CD14-positive monocyte (primary cell): Measurements from ENCODE around the gene SLC38A6. TPM values are rescaled to one million over a fixed set of nuclear protein-coding genes. Genes with fewer than 3 reads are reported as not detected.

Source experiments
- DNase-seq, 3 donors: peaks; one replicate each; pipeline ENCODE4 v3.0.0-alpha.2; 2011 to 2022
- H2AFZ ChIP-seq: 2 replicates; pipeline ENCODE4 v1.6.0; 2012; ENCODE audit warnings: mild to moderate bottlenecking, low read depth, low read length, inconsistent platforms; ENCODE audit not compliant: insufficient read depth, poor library complexity, severe bottlenecking
- H3K27ac ChIP-seq, 2 donors: 1 replicate in 1 of 2; 2 replicates in 1 of 2; pipeline ENCODE4 v1.5.1; 2012 to 2013; ENCODE audit warnings: low read length in 2 of 2, control low read depth in 1 of 2, inconsistent platforms in 1 of 2, low read depth in 1 of 2, mild to moderate bottlenecking in 1 of 2
- H3K27me3 ChIP-seq, 2 donors: one replicate each; pipeline versions ENCODE4 v1.6.0 to v1.6.1; 2011 to 2013; ENCODE audit warnings: low read length in 2 of 2; ENCODE audit not compliant: control insufficient read depth in 2 of 2, insufficient read depth in 2 of 2
- H3K36me3 ChIP-seq, 2 donors: replicated peaks in 1 of 2; 1 replicate in 1 of 2; 2 replicates in 1 of 2; pipeline versions ENCODE4 v1.5.1 to v1.6.1; 2012 to 2013; ENCODE audit warnings: low read length in 2 of 2, control low read depth in 1 of 2, inconsistent platforms in 1 of 2, mild to moderate bottlenecking in 1 of 2; ENCODE audit not compliant: insufficient read depth in 2 of 2, control insufficient read depth in 1 of 2
- H3K4me1 ChIP-seq, 2 donors: 1 replicate in 1 of 2; 2 replicates in 1 of 2; pipeline versions ENCODE4 v1.5.1 to v1.6.1; 2012 to 2013; ENCODE audit warnings: low read length in 2 of 2, control low read depth in 1 of 2, inconsistent platforms in 1 of 2, mild to moderate bottlenecking in 1 of 2, moderate library complexity in 1 of 2; ENCODE audit not compliant: insufficient read depth in 2 of 2, control insufficient read depth in 1 of 2
- H3K4me2 ChIP-seq: replicated peaks from 2 replicates; pipeline ENCODE3; 2012; ENCODE audit warnings: low read length, moderate library complexity, mild to moderate bottlenecking; ENCODE audit not compliant: poor library complexity, severe bottlenecking; ENCODE audit errors: extremely low read depth
- H3K4me3 ChIP-seq, 3 experiments: fragments of 200-600 bp in 1 of 3; sonication (generic) in 1 of 3; replicated peaks in 1 of 3; 1 replicate in 2 of 3; 2 replicates in 1 of 3; pipeline ENCODE4 v1.5.1; 2011 to 2013; ENCODE audit warnings: low read length in 3 of 3, mild to moderate bottlenecking in 3 of 3, control low read depth in 2 of 3, low read depth in 2 of 3, inconsistent platforms in 1 of 3, moderate library complexity in 1 of 3
- H3K79me2 ChIP-seq: 2 replicates; pipeline ENCODE4 v1.6.0; 2012; ENCODE audit warnings: mild to moderate bottlenecking, control low read depth, inconsistent platforms, low read length, moderate library complexity; ENCODE audit not compliant: insufficient read depth
- H3K9ac ChIP-seq: 2 replicates; pipeline ENCODE4 v1.6.0; 2017; ENCODE audit warnings: low read length, mild to moderate bottlenecking; ENCODE audit not compliant: insufficient read depth, poor library complexity, severe bottlenecking
- H3K9me3 ChIP-seq, 2 donors: replicated peaks in 1 of 2; 1 replicate in 1 of 2; 2 replicates in 1 of 2; pipeline versions ENCODE4 v1.5.1 to v1.6.1; 2012 to 2013; ENCODE audit warnings: low read length in 2 of 2, control low read depth in 1 of 2; ENCODE audit not compliant: control insufficient read depth in 1 of 2, insufficient read depth in 1 of 2
- H4K20me1 ChIP-seq: 2 replicates; pipeline ENCODE4 v1.6.0; 2012; ENCODE audit warnings: mild to moderate bottlenecking, low read length, control low read depth, moderate library complexity; ENCODE audit not compliant: insufficient read depth
- H3K27ac Mint-ChIP-seq, 7 donors: one replicate each; pipeline ENCODE4 v1.8.0; 2020; ENCODE audit warnings: mild to moderate bottlenecking in 7 of 7, mixed read lengths in 7 of 7, moderate library complexity in 6 of 7, inconsistent platforms in 2 of 7
- H3K27me3 Mint-ChIP-seq, 3 donors: one replicate each; pipeline ENCODE4 v1.8.0; 2021 to 2022; ENCODE audit warnings: low read depth in 3 of 3, mild to moderate bottlenecking in 3 of 3, mixed read lengths in 3 of 3, moderate library complexity in 3 of 3, inconsistent platforms in 1 of 3
- H3K36me3 Mint-ChIP-seq, 2 donors: one replicate each; pipeline ENCODE4 v1.8.0; 2020; ENCODE audit warnings: mixed read lengths in 2 of 2, inconsistent platforms in 1 of 2, mild to moderate bottlenecking in 1 of 2
- H3K4me1 Mint-ChIP-seq: one replicate; pipeline ENCODE4 v1.8.0; 2020; ENCODE audit warnings: mild to moderate bottlenecking, mixed read lengths
- H3K4me3 Mint-ChIP-seq, 2 donors: one replicate each; pipeline ENCODE4 v1.8.0; 2020; ENCODE audit warnings: mild to moderate bottlenecking in 2 of 2, mixed read lengths in 2 of 2, moderate library complexity in 1 of 2
- H3K9me3 Mint-ChIP-seq, 7 donors: one replicate each; pipeline ENCODE4 v1.8.0; 2020 to 2022; ENCODE audit warnings: mixed read lengths in 7 of 7, mild to moderate bottlenecking in 6 of 7, moderate library complexity in 6 of 7, inconsistent platforms in 2 of 7
- CTCF ChIP-seq: fragments of 200-600 bp; IDR thresholded peaks from one replicate; pipeline ENCODE4 v1.8.0; 2022; ENCODE audit warnings: antibody characterized with exemption, mild to moderate bottlenecking
- WGBS: methylation state at CpG from one replicate; pipeline ENCODE4 v1.1.5; 2013; ENCODE audit warnings: missing lambda C conversion rate; ENCODE audit not compliant: insufficient coverage; 5-methylcytosine and 5-hydroxymethylcytosine counted together
- intact Hi-C, 2 donors: fragments of 100-400 bp; cut with micrococcal nuclease; formaldehyde crosslinking; loops; one replicate each; pipeline versions ENCODE4 v1.15.0 to v1.15.1; 2023
- polyA plus RNA-seq, 3 donors: library from polyadenylated mRNA; depleted of rRNA in 1 of 3; unstranded in 2 of 3; stranded (reverse) in 1 of 3; fragments of 300-500 nt in 2 of 3; fragments of >200 nt in 1 of 3; fragmentation: Illumina TruSeq in 2 of 3; gene quantifications; 1 replicate in 2 of 3; 2 replicates in 1 of 3; pipeline ENCODE4 v1.2.3, GENCODE V29; 2012 to 2021

Gene SLC38A6
- polyA plus RNA-seq, 3 donors: 10.3 to 15.9 (median 14.0) TPM

DNA sequence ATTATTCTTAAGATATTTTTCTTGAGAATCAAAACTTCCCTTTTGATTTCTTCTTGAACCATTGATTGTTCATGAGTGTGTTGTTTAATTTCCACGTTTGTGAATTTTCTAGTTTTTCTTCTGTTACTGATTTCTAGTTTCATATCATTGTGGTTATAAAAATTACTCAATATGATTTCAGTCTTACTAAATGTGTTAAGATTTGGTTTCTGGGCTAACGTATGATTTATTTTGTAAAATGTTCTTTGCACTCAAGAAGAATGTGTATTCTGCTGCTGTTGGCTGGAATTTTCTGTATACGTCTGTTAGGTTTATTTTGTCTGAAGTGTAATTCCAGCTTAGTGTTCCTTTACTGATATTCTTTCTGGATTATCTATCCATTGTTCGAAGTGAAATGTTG is 24.8 kb upstream of the SLC38A6 start:
- no peak overlapping the region for H3K4me2 ChIP-seq
- peaks cover 28 to 48% (median 41%) of the 10 kb centered on the region in 7 donors for H3K9me3 Mint-ChIP-seq
- H3K27ac Mint-ChIP-seq: no peak overlapping the region
- no peak for DNase-seq
- peaks cover 22 to 30% of the 10 kb centered on the region in 2 donors for H3K9me3 ChIP-seq
- no CpG with 5 or more reads among the region's 4 CpGs for WGBS
- H3K9ac ChIP-seq: no peak overlapping the region
- peaks cover 3 to 21% of the 10 kb centered on the region in 2 donors for H3K36me3 Mint-ChIP-seq
- H3K4me3 ChIP-seq: no peak overlapping the region
- no peak for TF ChIP-seq CTCF
- intact Hi-C loops: no loop called here
- peaks cover 0 to 2% (median 0%) of the 10 kb centered on the region in 3 donors for H3K27me3 Mint-ChIP-seq
- H3K4me1 ChIP-seq: no peaks in the 10 kb centered on the region
- peaks cover 7% of the 10 kb centered on the region for H3K4me1 Mint-ChIP-seq
- H3K4me3 Mint-ChIP-seq: no peak overlapping the region
- no peaks in the 10 kb centered on the region for H3K36me3 ChIP-seq
- no peaks in the 10 kb centered on the region for H4K20me1 ChIP-seq
- H2AFZ ChIP-seq: no peak overlapping the region
- H3K27me3 ChIP-seq: no peaks in the 10 kb centered on the region
- no peaks in the 10 kb centered on the region for H3K79me2 ChIP-seq
- no peak overlapping the region for H3K27ac ChIP-seq

DNA sequence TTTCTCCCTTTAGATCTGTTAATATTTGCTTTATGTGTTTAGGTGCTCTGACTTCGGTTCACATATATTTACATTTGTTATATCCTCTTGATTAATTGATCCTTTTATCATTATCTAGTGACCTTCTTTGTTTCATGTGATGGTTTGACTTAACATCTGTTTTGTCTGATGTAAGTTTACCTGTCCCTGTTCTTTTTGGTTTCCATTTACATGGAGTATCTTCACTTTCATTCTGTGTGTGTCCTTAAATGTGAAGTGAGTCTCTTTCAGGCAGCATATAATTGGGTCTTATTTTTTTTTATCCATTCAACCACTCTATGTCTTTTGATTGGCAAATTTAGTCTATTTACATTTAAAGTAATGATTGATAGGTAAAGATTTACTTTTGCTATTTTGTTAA is 24.4 kb upstream of the SLC38A6 start:
- intact Hi-C loops: no loop called here
- H3K4me1 ChIP-seq: no peaks in the 10 kb centered on the region
- TF ChIP-seq CTCF: no peak
- H2AFZ ChIP-seq: no peak overlapping the region
- peaks cover 22 to 30% of the 10 kb centered on the region in 2 donors for H3K9me3 ChIP-seq
- no peak overlapping the region for H3K27ac Mint-ChIP-seq
- peaks cover 7% of the 10 kb centered on the region for H3K4me1 Mint-ChIP-seq
- no peak overlapping the region for H3K27ac ChIP-seq
- no peak overlapping the region for H3K4me2 ChIP-seq
- H3K36me3 Mint-ChIP-seq: peaks cover 3 to 23% of the 10 kb centered on the region in 2 donors
- no peaks in the 10 kb centered on the region for H4K20me1 ChIP-seq
- no peak for DNase-seq
- H3K9me3 Mint-ChIP-seq: peaks cover 28 to 48% (median 41%) of the 10 kb centered on the region in 7 donors
- no peaks in the 10 kb centered on the region for H3K36me3 ChIP-seq
- H3K4me3 ChIP-seq: no peak overlapping the region
- no peaks in the 10 kb centered on the region for H3K79me2 ChIP-seq
- no CpG with 5 or more reads among the region's 1 CpG for WGBS
- no peak overlapping the region for H3K4me3 Mint-ChIP-seq
- H3K27me3 ChIP-seq: no peaks in the 10 kb centered on the region
- H3K9ac ChIP-seq: no peak overlapping the region
- H3K27me3 Mint-ChIP-seq: peaks cover 0 to 2% (median 0%) of the 10 kb centered on the region in 3 donors
